ENCODE measurements around the gene GRIK2.

DNA sequence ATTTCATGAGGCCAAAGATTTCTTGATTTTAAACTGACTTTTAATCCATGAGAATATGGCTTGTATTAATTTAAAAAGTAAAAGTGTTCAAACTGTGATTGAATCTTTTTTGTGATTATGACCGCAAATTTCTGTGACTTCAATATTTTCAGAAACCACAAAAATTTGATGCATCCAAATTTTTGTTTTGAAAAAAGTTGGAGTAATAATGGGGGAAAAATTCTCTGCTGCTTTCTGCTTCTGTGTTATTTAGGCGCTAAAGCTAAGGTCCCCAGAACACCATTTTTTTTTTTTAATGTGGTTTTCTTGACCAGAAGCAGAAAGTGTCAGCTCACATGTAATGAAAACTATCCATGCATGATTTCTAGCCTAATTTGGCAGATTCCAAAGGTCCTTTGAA, 65.3 kb downstream of the GRIK2 start:
- TF ChIP-seq POLR2AphosphoS5 (IDR thresholded peaks at IDR 0.05; ENCODE audit: low read depth, low read length), result no peak
- no peak for TF ChIP-seq TAF1 (IDR thresholded peaks at IDR 0.05; ENCODE audit: borderline replicate concordance, low read depth, low read length)
- TF ChIP-seq POLR2A (IDR thresholded peaks at IDR 0.05; ENCODE audit: low read depth, low read length), result no peak

All from GM12892 (cell line).